ENCODE data around the gene STARD8. TPM values are rescaled to one million over a fixed set of nuclear protein-coding genes. Genes with fewer than 3 reads are reported as not detected.

STARD8 gene
- total RNA-seq, 1 experiment from 2014 or later, result 0.91 TPM

DNA sequence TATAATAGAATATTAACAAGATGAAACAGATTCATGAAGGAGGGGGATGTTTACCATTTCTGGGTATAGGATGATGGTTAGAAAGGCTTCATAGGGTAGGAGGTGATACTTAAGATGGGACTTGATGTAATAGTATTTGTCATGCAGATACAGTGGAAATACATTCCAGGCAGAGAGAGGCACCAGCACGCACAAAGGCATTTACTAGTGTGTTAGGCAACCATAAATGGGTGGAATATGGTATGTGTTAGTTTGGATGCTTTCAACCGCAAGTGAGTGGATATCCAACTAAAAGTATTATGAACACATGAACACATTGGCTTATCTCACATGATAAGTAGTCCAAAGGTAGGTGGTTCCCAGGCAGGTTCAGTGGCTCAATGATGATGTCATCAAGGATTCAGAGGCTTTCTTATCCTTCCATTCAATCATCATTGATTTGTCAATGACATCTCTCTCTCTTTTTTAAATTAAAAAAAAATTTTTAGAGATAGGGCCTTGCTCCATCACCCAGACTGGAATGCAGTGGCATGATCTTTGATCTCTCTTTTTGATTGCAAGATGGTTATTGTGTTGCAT, 12.7 kb upstream of the STARD8 start:
- Histone ChIP-seq H4K20me1 (ENCODE audit: low read length) (no peaks in the 10 kb centered on the region), H3F3A (ENCODE audit: low read length, unreplicated experiment) (no peaks in the 10 kb centered on the region), H3K79me2 (ENCODE audit: low read length) (no peaks in the 10 kb centered on the region), H2AFZ (ENCODE audit: low read length) (no peak overlapping the region), H3K36me3 (ENCODE audit: low read depth, low read length) (no peaks in the 10 kb centered on the region), H3K9me3 (ENCODE audit: low read length) (no peaks in the 10 kb centered on the region), H3K9me2 (replicated peaks; ENCODE audit: low read length) (no peaks in the 10 kb centered on the region), H3K27ac (ENCODE audit: low read length) (no peak overlapping the region), H3K4me3 (ENCODE audit: low read length) (no peak overlapping the region), H3K27me3 (ENCODE audit: low read length) (no peaks in the 10 kb centered on the region), H3K4me1 (ENCODE audit: insufficient read depth, low read length) (no peaks in the 10 kb centered on the region), H3K4me2 (ENCODE audit: low read length) (no peak overlapping the region), H3K9ac (ENCODE audit: low read length) (no peak overlapping the region)
- no TSS peak for BruUV-seq (replicated peaks)
- DNase-seq (no peak), ATAC-seq (no peak)
- ChIA-PET CTCF (no interaction called here), POLR2A (ENCODE audit: unreplicated experiment) (no interaction called here)
- intact Hi-C loops (cut with micrococcal nuclease), result no loop called here
- TF ChIP-seq EZH2 (IDR thresholded peaks at IDR 0.05; ENCODE audit: low read length, unreplicated experiment), result no peak
- no peak for TF ChIP-seq EZH2phosphoT487 (IDR thresholded peaks at IDR 0.05; ENCODE audit: borderline replicate concordance, low read length)
- TF ChIP-seq, protein P1, sequence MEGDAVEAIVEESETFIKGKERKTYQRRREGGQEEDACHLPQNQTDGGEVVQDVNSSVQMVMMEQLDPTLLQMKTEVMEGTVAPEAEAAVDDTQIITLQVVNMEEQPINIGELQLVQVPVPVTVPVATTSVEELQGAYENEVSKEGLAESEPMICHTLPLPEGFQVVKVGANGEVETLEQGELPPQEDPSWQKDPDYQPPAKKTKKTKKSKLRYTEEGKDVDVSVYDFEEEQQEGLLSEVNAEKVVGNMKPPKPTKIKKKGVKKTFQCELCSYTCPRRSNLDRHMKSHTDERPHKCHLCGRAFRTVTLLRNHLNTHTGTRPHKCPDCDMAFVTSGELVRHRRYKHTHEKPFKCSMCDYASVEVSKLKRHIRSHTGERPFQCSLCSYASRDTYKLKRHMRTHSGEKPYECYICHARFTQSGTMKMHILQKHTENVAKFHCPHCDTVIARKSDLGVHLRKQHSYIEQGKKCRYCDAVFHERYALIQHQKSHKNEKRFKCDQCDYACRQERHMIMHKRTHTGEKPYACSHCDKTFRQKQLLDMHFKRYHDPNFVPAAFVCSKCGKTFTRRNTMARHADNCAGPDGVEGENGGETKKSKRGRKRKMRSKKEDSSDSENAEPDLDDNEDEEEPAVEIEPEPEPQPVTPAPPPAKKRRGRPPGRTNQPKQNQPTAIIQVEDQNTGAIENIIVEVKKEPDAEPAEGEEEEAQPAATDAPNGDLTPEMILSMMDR (conservative IDR thresholded peaks at IDR 0.05; ENCODE audit: low read depth, low read length), result no peak

DNA sequence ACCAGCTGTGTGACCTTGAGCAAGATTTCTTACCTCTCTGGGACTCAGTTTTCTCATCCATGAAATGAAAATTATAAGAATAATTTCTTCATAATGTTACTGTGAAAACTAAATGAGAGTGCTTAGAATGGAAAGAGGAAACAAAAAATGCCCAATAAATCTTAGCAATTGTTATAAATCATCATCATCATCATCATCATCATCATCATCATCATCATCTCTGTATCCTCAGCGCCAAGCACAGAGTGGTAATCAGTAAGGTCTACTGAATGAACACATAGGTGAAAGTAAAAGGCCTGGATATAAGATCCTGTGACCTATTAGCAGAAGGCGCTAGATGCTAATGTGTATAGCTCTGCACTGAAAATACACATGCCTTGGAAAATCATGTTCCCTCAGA, 6.8 kb upstream of the STARD8 start:
- Histone ChIP-seq H3K36me3 (ENCODE audit: low read depth, low read length) (no peaks in the 10 kb centered on the region), H4K20me1 (ENCODE audit: low read length) (no peaks in the 10 kb centered on the region), H3F3A (ENCODE audit: low read length, unreplicated experiment) (no peaks in the 10 kb centered on the region), H3K4me2 (ENCODE audit: low read length) (no peak overlapping the region), H2AFZ (ENCODE audit: low read length) (no peak overlapping the region), H3K9ac (ENCODE audit: low read length) (no peak overlapping the region), H3K79me2 (ENCODE audit: low read length) (no peaks in the 10 kb centered on the region), H3K4me1 (ENCODE audit: insufficient read depth, low read length) (no peaks in the 10 kb centered on the region), H3K4me3 (ENCODE audit: low read length) (no peak overlapping the region), H3K27ac (ENCODE audit: low read length) (no peak overlapping the region), H3K9me2 (replicated peaks; ENCODE audit: low read length) (no peaks in the 10 kb centered on the region), H3K9me3 (ENCODE audit: low read length) (no peaks in the 10 kb centered on the region), H3K27me3 (ENCODE audit: low read length) (no peaks in the 10 kb centered on the region)
- BruUV-seq (replicated peaks), result no TSS peak
- no peak for DNase-seq
- intact Hi-C loops (cut with micrococcal nuclease), result no loop called here
- CTCF ChIA-PET, result no interaction called here
- TF ChIP-seq EZH2phosphoT487 (IDR thresholded peaks at IDR 0.05; ENCODE audit: borderline replicate concordance, low read length) (no peak), EZH2 (IDR thresholded peaks at IDR 0.05; ENCODE audit: low read length, unreplicated experiment) (no peak)
- TF ChIP-seq, protein P1 (conservative IDR thresholded peaks at IDR 0.05; ENCODE audit: low read depth, low read length), result no peak
- ATAC-seq, result no peak
- POLR2A ChIA-PET (ENCODE audit: unreplicated experiment), result interaction anchor here (0.7 kb wide), 1 partner anchor 14 kb away, joined by 4 read pairs; no protein-coding TSS in a partner anchor

DNA sequence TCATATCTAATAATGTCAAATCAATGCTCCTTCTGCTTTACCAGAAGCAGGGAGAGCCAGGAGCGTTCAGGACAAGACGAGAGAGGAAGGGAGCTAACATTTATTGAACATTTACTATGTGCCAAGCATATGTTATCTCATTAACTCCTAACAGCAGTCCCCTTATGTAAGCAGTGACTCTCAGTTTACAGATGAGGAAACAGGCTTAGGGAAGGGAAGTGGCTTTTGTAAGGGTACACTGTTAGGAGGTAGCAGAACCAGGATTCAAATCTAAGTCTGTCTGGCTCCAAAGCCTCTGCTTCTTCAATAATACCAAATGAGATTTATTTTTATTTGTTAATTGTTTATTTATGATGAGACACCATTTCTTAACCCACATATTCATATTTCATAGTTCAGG, 2.6 kb upstream of the STARD8 start:
- Histone ChIP-seq H3K9ac (ENCODE audit: low read length) (no peak overlapping the region), H4K20me1 (ENCODE audit: low read length) (no peaks in the 10 kb centered on the region), H3K27ac (ENCODE audit: low read length) (no peak overlapping the region), H3F3A (ENCODE audit: low read length, unreplicated experiment) (no peaks in the 10 kb centered on the region), H3K4me2 (ENCODE audit: low read length) (no peak overlapping the region), H3K9me2 (replicated peaks; ENCODE audit: low read length) (no peaks in the 10 kb centered on the region), H2AFZ (ENCODE audit: low read length) (no peak overlapping the region), H3K4me1 (ENCODE audit: insufficient read depth, low read length) (0 out of 2 replicates have a peak, but pooled peaks cover 6% of the 10 kb centered on the region), H3K9me3 (ENCODE audit: low read length) (no peaks in the 10 kb centered on the region), H3K4me3 (ENCODE audit: low read length) (no peak overlapping the region), H3K79me2 (ENCODE audit: low read length) (no peaks in the 10 kb centered on the region), H3K27me3 (ENCODE audit: low read length) (no peaks in the 10 kb centered on the region), H3K36me3 (ENCODE audit: low read depth, low read length) (no peaks in the 10 kb centered on the region)
- TF ChIP-seq EZH2phosphoT487 (IDR thresholded peaks at IDR 0.05; ENCODE audit: borderline replicate concordance, low read length) (no peak), EZH2 (IDR thresholded peaks at IDR 0.05; ENCODE audit: low read length, unreplicated experiment) (no peak)
- TF ChIP-seq, protein P1 (conservative IDR thresholded peaks at IDR 0.05; ENCODE audit: low read depth, low read length), result no peak
- DNase-seq, result no peak
- ATAC-seq, result no peak
- intact Hi-C loops (cut with micrococcal nuclease), result no loop called here
- POLR2A ChIA-PET (ENCODE audit: unreplicated experiment), result no interaction called here
- BruUV-seq (replicated peaks), result no TSS peak
- CTCF ChIA-PET, result interaction anchor here (1.5 kb wide), 1 partner anchor 448 kb away, joined by 4 read pairs; no protein-coding TSS in a partner anchor

Measured in PC-3 (cell line).